PC-9 (cell line): ENCODE data around the gene MORC2.

Experiments
- EZH2 ChIP-seq: fragments of 200-600 bp; sonication (generic); IDR thresholded peaks from 2 replicates; pipeline ENCODE4 v1.8.0; 2017; ENCODE audit warnings: antibody characterized with exemption, low read depth
- TF ChIP-seq, protein P1 (sequence below): fragments of 200-600 bp; sonication (generic); conservative IDR thresholded peaks from 2 replicates; pipeline ENCODE4 v1.6.1; 2017; ENCODE audit warnings: mixed run types, antibody characterized with exemption, mild to moderate bottlenecking, moderate library complexity

DNA sequence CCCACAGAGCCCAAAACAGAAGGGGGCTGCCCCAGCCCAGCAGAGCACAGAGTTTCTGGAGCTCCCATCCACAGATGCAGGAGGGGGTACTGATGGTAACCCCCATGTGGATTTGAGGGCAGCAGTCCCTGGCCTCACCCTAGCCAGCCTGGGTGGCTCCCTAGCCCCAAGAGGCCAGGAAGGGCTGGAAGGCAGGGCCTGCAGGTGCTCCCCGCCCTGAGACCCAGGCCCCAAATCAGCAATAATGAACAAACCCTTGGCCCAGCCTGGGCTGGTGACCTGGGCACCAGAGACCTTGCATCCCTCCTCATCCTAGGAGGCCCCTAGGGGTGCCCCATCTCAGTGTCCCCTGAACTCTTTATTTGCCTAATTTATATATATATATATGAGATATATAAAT is 61.6 kb downstream of the MORC2 start:
- TF ChIP-seq, protein P1, sequence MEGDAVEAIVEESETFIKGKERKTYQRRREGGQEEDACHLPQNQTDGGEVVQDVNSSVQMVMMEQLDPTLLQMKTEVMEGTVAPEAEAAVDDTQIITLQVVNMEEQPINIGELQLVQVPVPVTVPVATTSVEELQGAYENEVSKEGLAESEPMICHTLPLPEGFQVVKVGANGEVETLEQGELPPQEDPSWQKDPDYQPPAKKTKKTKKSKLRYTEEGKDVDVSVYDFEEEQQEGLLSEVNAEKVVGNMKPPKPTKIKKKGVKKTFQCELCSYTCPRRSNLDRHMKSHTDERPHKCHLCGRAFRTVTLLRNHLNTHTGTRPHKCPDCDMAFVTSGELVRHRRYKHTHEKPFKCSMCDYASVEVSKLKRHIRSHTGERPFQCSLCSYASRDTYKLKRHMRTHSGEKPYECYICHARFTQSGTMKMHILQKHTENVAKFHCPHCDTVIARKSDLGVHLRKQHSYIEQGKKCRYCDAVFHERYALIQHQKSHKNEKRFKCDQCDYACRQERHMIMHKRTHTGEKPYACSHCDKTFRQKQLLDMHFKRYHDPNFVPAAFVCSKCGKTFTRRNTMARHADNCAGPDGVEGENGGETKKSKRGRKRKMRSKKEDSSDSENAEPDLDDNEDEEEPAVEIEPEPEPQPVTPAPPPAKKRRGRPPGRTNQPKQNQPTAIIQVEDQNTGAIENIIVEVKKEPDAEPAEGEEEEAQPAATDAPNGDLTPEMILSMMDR: no peak
- no peak for TF ChIP-seq EZH2
